Ascending aorta (tissue), 2 donors: ENCODE results near the gene C16orf90. TPM values are rescaled to one million over a fixed set of nuclear protein-coding genes. Genes with fewer than 3 reads are reported as not detected.
"Not testable (repeated sequence)": the region's sequence is repeated elsewhere in the genome, so short reads cannot be mapped to it uniquely, and the experiment has no call there.

Experiments used
- DNase-seq, 2 donors: peaks; one replicate each; pipeline ENCODE4 v3.0.0-alpha.2; 2019; ENCODE audit warnings: low spot score in 2 of 2
- H3K27ac ChIP-seq, 2 donors: fragments of 200-600 bp; sonication (generic); one replicate each; pipeline ENCODE4 v1.5.1; 2016 to 2017; ENCODE audit warnings: mild to moderate bottlenecking in 1 of 2
- H3K27me3 ChIP-seq: fragments of 200-600 bp; sonication (generic); one replicate; pipeline ENCODE4 v1.5.1; 2017
- H3K36me3 ChIP-seq, 2 donors: fragments of 200-600 bp; sonication (generic); one replicate each; pipeline ENCODE4 v1.5.1; 2016
- H3K4me1 ChIP-seq, 2 donors: fragments of 200-600 bp; sonication (generic); one replicate each; pipeline ENCODE4 v1.5.1; 2016 to 2017; ENCODE audit warnings: mild to moderate bottlenecking in 1 of 2
- H3K4me3 ChIP-seq, 2 donors: fragments of 200-600 bp; sonication (generic); one replicate each; pipeline ENCODE4 v1.5.1; 2016 to 2017; ENCODE audit warnings: mild to moderate bottlenecking in 1 of 2
- H3K9me3 ChIP-seq, 2 donors: fragments of 200-600 bp; sonication (generic); one replicate each; pipeline ENCODE4 v1.5.1; 2016
- intact Hi-C: fragments of 100-400 bp; cut with DNase I; formaldehyde crosslinking; loops from one replicate; pipeline ENCODE4 v1.15.1; 2023
- total RNA-seq: library from RNA; depleted of rRNA; stranded (reverse); fragments of >200 nt; gene quantifications from one replicate; pipeline ENCODE4 v1.1.0, GENCODE V29; 2016
- TF ChIP-seq, protein P1 (sequence below), 3 experiments: fragments of 200-600 bp in 2 of 3; fragments of 450-650 bp in 1 of 3; sonication (generic) in 2 of 3; IDR thresholded peaks; one replicate each; pipeline ENCODE4 v1.5.1; 2016 to 2019; ENCODE audit warnings: antibody characterized with exemption in 3 of 3, mild to moderate bottlenecking in 1 of 3, moderate library complexity in 1 of 3

Gene C16orf90
- total RNA-seq, 1 donor from 2014 or later = not detected

DNA sequence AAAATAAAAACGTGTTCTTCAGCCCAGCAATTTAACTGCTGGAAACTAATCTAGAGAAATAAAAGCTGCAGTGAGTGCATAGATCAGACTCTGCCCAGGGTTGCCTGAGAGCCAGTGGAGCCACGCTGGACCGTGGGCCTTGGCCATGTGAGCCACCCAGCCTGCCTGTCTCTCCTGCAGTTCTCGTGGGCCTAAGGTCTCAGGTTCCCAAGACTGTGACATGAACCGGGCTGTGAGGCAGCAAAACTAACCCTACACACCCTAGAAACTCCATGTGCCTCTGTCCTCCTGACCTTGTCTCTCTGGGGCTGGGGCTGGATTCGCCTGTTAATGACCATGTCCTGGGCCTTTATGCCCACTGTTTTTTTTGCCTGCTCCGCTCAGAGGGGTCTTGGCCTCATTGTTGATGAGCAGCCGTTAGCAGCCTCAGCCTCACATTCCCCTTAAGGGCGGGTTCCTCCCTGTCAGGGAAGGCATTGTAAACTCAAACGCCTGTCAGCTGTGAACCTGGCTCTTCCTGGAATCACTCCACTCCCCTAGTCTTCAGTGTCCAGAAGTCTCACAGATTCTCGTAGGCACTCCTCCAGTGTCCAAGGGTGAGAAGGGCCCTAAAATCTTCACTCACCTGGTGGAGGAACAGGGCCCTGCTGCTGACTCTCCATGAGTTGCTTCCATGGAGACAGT is 16.9 kb downstream of the C16orf90 start:
- H3K27me3 ChIP-seq = no peaks in the 10 kb centered on the region
- TF ChIP-seq, protein P1, sequence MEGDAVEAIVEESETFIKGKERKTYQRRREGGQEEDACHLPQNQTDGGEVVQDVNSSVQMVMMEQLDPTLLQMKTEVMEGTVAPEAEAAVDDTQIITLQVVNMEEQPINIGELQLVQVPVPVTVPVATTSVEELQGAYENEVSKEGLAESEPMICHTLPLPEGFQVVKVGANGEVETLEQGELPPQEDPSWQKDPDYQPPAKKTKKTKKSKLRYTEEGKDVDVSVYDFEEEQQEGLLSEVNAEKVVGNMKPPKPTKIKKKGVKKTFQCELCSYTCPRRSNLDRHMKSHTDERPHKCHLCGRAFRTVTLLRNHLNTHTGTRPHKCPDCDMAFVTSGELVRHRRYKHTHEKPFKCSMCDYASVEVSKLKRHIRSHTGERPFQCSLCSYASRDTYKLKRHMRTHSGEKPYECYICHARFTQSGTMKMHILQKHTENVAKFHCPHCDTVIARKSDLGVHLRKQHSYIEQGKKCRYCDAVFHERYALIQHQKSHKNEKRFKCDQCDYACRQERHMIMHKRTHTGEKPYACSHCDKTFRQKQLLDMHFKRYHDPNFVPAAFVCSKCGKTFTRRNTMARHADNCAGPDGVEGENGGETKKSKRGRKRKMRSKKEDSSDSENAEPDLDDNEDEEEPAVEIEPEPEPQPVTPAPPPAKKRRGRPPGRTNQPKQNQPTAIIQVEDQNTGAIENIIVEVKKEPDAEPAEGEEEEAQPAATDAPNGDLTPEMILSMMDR (IDR thresholded peaks at IDR 0.05) = no peak
- no peaks in the 10 kb centered on the region for H3K4me1 ChIP-seq
- H3K4me3 ChIP-seq = no peak overlapping the region
- H3K9me3 ChIP-seq = no peaks in the 10 kb centered on the region
- DNase-seq = no peak
- peaks cover 39 to 50% of the 10 kb centered on the region in 2 donors for H3K36me3 ChIP-seq
- H3K27ac ChIP-seq = no peak overlapping the region
- intact Hi-C loops = no loop called here

DNA sequence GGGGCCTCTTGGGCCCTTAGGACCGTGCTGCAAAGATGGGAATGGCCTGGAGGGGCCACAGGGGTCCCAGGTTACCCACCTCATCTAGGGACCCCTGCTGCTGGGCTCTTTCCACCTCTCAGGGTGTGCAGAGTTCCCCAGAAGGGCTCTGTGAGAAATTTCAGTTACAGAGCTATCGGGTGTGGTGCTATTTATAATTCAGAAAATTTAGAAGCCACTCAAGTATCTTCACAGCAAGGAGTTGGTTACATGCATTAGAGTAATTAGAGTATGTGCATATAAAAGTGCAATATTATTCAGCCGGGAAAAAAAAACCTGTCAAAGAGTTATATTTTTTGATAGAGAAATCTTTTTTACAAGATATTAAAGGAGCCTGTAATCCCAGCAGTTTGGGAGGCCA is 18.9 kb downstream of the C16orf90 start:
- Histone ChIP-seq H3K9me3 (no peaks in the 10 kb centered on the region), H3K36me3 (peaks cover 20 to 37% of the 10 kb centered on the region in 2 donors), H3K27me3 (no peaks in the 10 kb centered on the region), H3K4me1 (no peaks in the 10 kb centered on the region), H3K4me3 (no peak overlapping the region), H3K27ac (no peak overlapping the region)
- TF ChIP-seq, protein P1 (IDR thresholded peaks at IDR 0.05) = no peak
- intact Hi-C loops = no loop called here
- DNase-seq = no peak

DNA sequence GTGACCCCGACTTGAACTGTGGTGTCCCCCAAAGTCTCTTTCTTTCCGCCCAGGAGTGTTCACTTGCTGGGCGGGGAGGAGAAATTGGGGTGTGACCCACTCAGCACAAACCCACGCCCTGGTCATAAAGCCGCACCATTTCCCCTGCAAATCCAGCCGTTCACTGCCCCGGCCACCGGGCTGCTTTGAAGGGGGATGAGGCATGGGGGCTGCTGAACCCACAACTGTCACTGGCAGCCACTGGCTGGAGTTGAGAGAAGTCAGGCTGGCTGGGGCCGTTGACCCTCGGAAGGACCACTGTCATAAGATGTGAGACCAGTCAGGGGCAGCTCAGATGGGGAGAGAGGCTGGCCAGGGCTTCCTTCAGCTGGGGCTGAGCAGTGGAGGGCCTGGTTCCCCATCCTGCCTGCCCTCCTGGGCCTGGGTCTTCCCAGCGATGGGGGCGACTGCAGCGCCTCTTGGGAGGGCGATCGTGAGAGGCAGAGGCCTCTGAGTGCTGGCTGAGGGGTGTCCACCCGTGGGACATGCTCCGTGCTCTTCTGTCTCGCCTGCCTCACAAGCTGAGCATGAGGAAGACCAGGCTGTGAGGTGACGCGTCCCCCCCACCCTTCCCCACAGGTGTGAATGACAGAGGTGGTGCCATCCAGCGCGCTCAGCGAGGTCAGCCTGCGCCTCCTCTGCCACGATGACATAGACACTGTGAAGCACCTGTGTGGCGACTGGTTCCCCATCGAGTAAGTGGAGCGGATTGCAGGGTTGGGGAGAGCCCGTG is 19.5 kb downstream of the C16orf90 start:
- H3K27ac ChIP-seq = no peak overlapping the region
- TF ChIP-seq, protein P1 (IDR thresholded peaks at IDR 0.05) = no peak
- no peak for DNase-seq
- H3K4me1 ChIP-seq = no peaks in the 10 kb centered on the region
- no peaks in the 10 kb centered on the region for H3K27me3 ChIP-seq
- no peaks in the 10 kb centered on the region for H3K9me3 ChIP-seq
- peaks cover 13 to 34% of the 10 kb centered on the region in 2 donors for H3K36me3 ChIP-seq
- intact Hi-C loops = no loop called here
- no peak overlapping the region for H3K4me3 ChIP-seq

DNA sequence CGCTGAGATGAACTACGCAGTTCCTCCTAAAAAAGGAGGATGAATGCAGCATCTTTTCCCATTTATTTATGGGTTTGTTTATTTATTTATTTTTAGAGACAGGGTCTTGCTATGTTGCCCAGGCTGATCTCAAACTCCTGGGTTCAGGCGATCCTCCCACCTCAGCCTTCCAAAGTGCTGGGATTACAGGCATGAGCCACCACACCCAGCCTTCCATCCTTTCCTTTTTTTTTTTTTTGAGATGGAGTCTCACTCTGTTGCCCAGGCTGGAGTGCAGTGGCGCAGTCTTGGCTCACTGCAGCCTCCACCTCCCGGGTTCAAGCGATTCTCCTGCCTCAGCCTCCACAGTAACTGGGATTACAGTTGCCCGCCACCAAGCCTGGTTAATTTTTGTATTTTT is 20.4 kb downstream of the C16orf90 start:
- H3K27ac ChIP-seq, DNase-seq, H3K9me3 ChIP-seq, intact Hi-C loops, H3K4me3 ChIP-seq, H3K4me1 ChIP-seq, H3K27me3 ChIP-seq: not testable (repeated sequence)
- H3K36me3 ChIP-seq = peaks cover 10 to 25% of the 10 kb centered on the region in 2 donors

DNA sequence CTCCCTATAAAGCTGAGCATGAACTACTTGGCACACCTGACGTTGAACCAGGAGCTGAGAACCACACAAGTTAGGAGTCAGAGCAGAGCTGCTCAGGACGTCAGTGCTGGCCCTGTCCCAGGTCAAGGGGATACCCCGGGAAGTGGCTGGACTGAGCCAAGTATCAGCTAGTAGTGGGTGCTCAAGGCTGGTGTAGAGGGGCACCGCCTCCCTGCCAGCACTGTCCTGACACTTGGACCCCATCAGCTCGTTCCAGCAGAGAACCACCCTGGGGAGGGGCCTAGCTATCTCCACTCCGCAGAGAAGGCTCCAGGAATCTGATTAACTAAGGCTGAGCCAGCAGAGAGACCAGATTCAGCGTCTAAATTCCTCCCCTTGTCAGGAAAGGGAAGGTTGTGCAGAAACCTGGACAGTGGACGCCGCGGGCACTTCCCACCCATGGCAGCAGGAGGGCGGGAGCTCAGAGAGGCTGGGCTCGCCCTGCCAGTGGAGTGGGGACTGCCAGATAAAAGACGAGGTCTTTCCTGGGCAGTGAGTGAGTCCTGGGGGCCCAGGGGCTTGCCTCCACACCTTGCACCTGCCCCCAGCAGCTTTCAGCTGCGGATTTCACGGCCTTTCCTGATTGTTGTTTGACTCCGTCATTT is 21.0 kb downstream of the C16orf90 start:
- H3K4me1 ChIP-seq = no peaks in the 10 kb centered on the region
- H3K4me3 ChIP-seq = no peak overlapping the region
- no peaks in the 10 kb centered on the region for H3K27me3 ChIP-seq
- peaks cover 6 to 19% of the 10 kb centered on the region in 2 donors for H3K36me3 ChIP-seq
- H3K9me3 ChIP-seq = no peaks in the 10 kb centered on the region
- intact Hi-C loops = no loop called here
- TF ChIP-seq, protein P1 (IDR thresholded peaks at IDR 0.05) = no peak
- no peak overlapping the region for H3K27ac ChIP-seq
- DNase-seq = no peak

DNA sequence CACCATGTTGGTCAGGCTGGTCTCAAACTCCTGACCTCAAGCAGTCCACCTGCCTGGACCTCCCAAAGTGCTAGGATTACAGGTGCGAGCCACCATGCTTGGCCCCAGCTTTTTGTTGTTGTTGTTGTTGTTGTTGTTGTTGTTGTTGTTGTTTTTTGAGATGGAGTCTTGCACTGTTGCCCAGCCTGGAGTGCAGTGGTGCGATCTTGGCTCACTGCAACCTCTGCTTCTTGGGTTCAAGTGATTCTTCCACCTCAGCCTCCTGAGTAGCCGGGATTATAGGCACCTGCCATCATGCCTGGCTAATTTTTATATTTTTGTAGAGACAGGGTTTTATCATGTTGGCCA is 21.7 kb downstream of the C16orf90 start:
- intact Hi-C loops, H3K27ac ChIP-seq, DNase-seq, H3K4me1 ChIP-seq, H3K9me3 ChIP-seq, H3K27me3 ChIP-seq, H3K4me3 ChIP-seq: not testable (repeated sequence)
- peaks cover 0 to 12% of the 10 kb centered on the region in 2 donors for H3K36me3 ChIP-seq
